Kidney epithelial cell (primary cell): Measurements from ENCODE around the gene FIS1. TPM values are rescaled to one million over a fixed set of nuclear protein-coding genes. Genes with fewer than 3 reads are reported as not detected.
A peak's percentile ranks its signal among the peaks of the same experiment; 100 is the strongest.

ENCODE experiments used
- DNase-seq: peaks from one replicate; pipeline ENCODE4 v3.0.0-alpha.2; 2010; ENCODE audit warnings: low read depth
- H3K27me3 ChIP-seq: 2 replicates; pipeline ENCODE4 v1.6.0; 2011; ENCODE audit warnings: low read length; ENCODE audit not compliant: control insufficient read depth, insufficient read depth
- H3K36me3 ChIP-seq: 2 replicates; pipeline ENCODE4 v1.5.1; 2011; ENCODE audit warnings: low read length; ENCODE audit not compliant: control insufficient read depth, insufficient read depth
- H3K4me3 ChIP-seq: 2 replicates; pipeline ENCODE4 v1.5.1; 2011; ENCODE audit warnings: low read depth, mild to moderate bottlenecking, control low read depth, low read length
- CTCF ChIP-seq: IDR thresholded peaks from 2 replicates; pipeline ENCODE4 v1.5.1; 2011; ENCODE audit warnings: mild to moderate bottlenecking, moderate library complexity, low read length, control low read depth, inconsistent platforms; ENCODE audit not compliant: insufficient read depth, poor library complexity, severe bottlenecking
- total RNA-seq: library from RNA; depleted of rRNA; stranded (reverse); fragments of >200 nt; gene quantifications from 2 replicates; pipeline ENCODE4 v1.2.3, GENCODE V29; 2015

FIS1 gene
- total RNA-seq, 1 donor from 2014 or later: 231 TPM

- no peak for TF ChIP-seq CTCF
- Histone ChIP-seq H3K36me3 (peaks cover 1% of the 10 kb centered on the region), H3K4me3 (peak overlapping the region; percentile 63), H3K27me3 (no peaks in the 10 kb centered on the region)
- DNase-seq: no peak
These were observed 26.4 kb downstream of the FIS1 start for GRCh38 chr7:101218236-101219125.

- no peaks in the 10 kb centered on the region for H3K27me3 ChIP-seq
- peaks cover 1% of the 10 kb centered on the region for H3K36me3 ChIP-seq
- peak; percentile 88 for DNase-seq
- peak within 1 kb of the TSS; percentile 63 for H3K4me3 ChIP-seq
- TF ChIP-seq CTCF: no peak
These were observed 27.3 kb downstream of the FIS1 start, which contains the start of the genes PLOD3 and ZNHIT1 for GRCh38 chr7:101217388-101218235. Gene PLOD3, minus strand, starts transcription at chr7:101217581. Its CDS starts 307 bp downstream, at chr7:101217274. Gene ZNHIT1, plus strand, starts transcription at chr7:101218165. Its CDS starts 31 bp downstream, at chr7:101218196.

GRCh38 chr7:101216860-101217387 lies 28.0 kb downstream of the FIS1 start:
- no peak for TF ChIP-seq CTCF
- Histone ChIP-seq H3K27me3 (no peaks in the 10 kb centered on the region), H3K4me3 (peak overlapping the region; percentile 63), H3K36me3 (peaks cover 1% of the 10 kb centered on the region)
- DNase-seq: no peak

GRCh38 chr7:101216001-101216859 lies 28.7 kb downstream of the FIS1 start:
- no peak for DNase-seq
- Histone ChIP-seq H3K36me3 (peaks cover 1% of the 10 kb centered on the region), H3K27me3 (no peaks in the 10 kb centered on the region), H3K4me3 (peak overlapping the region; percentile 63)
- no peak for TF ChIP-seq CTCF

GRCh38 chr7:101212014-101212413 lies 32.9 kb downstream of the FIS1 start:
- peaks cover 1% of the 10 kb centered on the region for H3K36me3 ChIP-seq
- no peak for DNase-seq
- no peak for TF ChIP-seq CTCF
- H3K4me3 ChIP-seq: no peak overlapping the region
- H3K27me3 ChIP-seq: no peaks in the 10 kb centered on the region
